Progenitor cell of endocrine pancreas (in vitro differentiated cells): ENCODE data around the gene PDE4A. TPM values are rescaled to one million over a fixed set of nuclear protein-coding genes. Genes with fewer than 3 reads are reported as not detected.

Source experiments
- DNase-seq: peaks from one replicate; pipeline ENCODE4 v3.0.0; 2021; ENCODE audit warnings: low spot score; ENCODE audit not compliant: unreplicated experiment
- H3K27ac Mint-ChIP-seq: 2 replicates; pipeline ENCODE4 v1.8.0; 2021; ENCODE audit warnings: mild to moderate bottlenecking, moderate library complexity, mixed read lengths
- H3K27me3 Mint-ChIP-seq: 2 replicates; pipeline ENCODE4 v1.8.0; 2021; ENCODE audit warnings: mixed read lengths
- H3K36me3 Mint-ChIP-seq: 2 replicates; pipeline ENCODE4 v1.8.0; 2022; ENCODE audit warnings: mixed read lengths; ENCODE audit not compliant: insufficient read depth
- H3K4me1 Mint-ChIP-seq: 2 replicates; pipeline ENCODE4 v1.8.0; 2021; ENCODE audit warnings: low read depth, mixed read lengths
- H3K4me3 Mint-ChIP-seq: 2 replicates; pipeline ENCODE4 v1.8.0; 2021; ENCODE audit warnings: low read depth, mild to moderate bottlenecking, moderate library complexity, mixed read lengths
- H3K9me3 Mint-ChIP-seq: 2 replicates; pipeline ENCODE4 v1.8.0; 2021; ENCODE audit warnings: low read depth, mixed read lengths
- CTCF ChIP-seq: fragments of 200-600 bp; sonication (generic); IDR thresholded peaks from one replicate; pipeline ENCODE4 v1.5.0; 2021; ENCODE audit warnings: antibody characterized with exemption, mild to moderate bottlenecking; ENCODE audit not compliant: unreplicated experiment
- total RNA-seq: library from RNA; stranded (reverse); gene quantifications from 2 replicates; pipeline ENCODE4 v1.2.1, GENCODE V29; 2021

Gene PDE4A
- total RNA-seq, 1 donor from 2014 or later: 0.72 TPM

DNA sequence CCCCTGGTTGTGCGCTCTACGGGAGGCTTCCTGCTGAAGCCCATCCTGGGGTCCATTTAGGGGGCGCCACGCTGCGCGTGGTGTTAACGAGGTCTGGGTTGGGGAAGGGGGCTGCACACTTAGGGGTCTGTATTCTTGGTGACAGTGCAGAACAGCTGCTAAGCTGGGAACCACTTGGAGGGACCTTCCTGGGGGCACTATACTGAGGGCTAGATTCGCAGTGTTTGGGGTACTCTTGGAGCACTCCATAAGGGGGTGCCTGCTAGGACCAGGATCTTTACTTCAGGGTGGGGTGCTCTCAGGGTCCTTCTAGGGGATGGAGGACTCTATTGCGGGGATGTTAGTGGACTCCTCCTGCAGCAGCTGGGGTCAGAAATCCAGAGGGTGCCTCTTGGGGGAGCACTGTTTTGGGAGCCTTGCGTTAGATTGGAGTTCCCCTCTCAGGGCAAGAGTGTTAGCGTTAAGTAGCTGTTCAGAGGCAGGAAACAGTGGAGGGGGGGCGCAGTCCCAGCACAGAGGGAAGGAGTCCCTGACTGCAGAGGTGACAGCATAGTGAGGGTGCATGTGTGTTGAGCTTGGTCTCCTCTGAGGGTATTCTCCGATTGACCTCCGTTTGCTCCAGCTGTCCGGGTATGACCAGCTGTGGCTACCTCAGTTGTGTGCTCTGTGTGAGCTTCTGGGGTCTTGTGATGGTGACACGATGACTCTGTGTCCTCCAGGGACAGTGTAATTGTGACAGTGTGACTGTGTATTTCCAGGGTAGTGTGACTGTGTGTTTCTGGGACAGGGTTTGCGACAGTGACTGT, 1.1 kb downstream of the PDE4A start:
- Mint-ChIP-seq H3K4me1 (peaks cover 8% of the 10 kb centered on the region), H3K27ac (no peak overlapping the region), H3K27me3 (peaks cover 84% of the 10 kb centered on the region), H3K36me3 (no peaks in the 10 kb centered on the region), H3K4me3 (no peak overlapping the region), H3K9me3 (no peaks in the 10 kb centered on the region)
- TF ChIP-seq CTCF: no peak
- no peak for DNase-seq

DNA sequence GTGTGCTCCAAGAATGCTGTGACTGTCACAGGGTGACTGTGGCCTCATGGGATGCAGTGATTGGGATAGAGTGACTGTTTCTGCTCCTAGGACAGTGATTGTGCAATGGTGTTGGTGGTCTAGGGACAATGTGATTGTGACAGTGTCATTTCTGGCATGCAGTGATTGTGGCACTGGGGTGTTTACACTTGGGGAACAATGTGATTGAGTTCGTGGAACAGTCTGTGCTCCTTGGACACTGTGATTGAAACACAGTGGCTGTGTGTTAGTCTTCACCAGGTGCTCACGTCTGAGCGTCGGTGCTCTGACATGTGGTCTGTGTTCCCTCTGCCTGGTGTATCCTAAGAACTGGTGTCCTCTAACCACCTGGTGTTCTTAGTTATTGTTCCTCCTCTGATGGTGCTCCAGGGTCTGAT, 1.7 kb downstream of the PDE4A start:
- Mint-ChIP-seq H3K27ac (no peak overlapping the region), H3K9me3 (no peaks in the 10 kb centered on the region), H3K4me3 (no peak overlapping the region), H3K4me1 (peaks cover 8% of the 10 kb centered on the region), H3K36me3 (no peaks in the 10 kb centered on the region), H3K27me3 (peaks cover 84% of the 10 kb centered on the region)
- no peak for TF ChIP-seq CTCF
- DNase-seq: no peak

DNA sequence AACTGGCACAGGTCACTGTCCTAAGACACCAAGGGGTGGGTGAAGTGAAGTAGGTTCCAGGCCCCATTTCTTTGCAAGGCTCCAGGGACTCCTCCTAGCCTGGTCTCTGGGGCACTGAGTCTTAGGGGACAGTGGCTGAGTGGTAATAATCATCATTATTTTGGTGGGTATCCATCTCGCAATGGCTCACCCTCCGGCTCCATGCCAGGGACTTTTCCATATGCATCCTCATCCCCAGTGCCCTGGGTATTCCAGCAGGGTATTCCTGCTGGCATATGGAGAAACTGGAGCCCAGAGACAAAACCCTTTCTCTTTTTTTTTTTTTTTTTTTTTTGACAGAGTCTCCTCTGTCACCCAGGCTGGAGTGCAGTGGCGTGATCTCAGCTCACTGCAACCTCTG, 2.5 kb downstream of the PDE4A start:
- H3K4me3 Mint-ChIP-seq: no peak overlapping the region
- H3K27me3 Mint-ChIP-seq: peaks cover 86% of the 10 kb centered on the region

DNA sequence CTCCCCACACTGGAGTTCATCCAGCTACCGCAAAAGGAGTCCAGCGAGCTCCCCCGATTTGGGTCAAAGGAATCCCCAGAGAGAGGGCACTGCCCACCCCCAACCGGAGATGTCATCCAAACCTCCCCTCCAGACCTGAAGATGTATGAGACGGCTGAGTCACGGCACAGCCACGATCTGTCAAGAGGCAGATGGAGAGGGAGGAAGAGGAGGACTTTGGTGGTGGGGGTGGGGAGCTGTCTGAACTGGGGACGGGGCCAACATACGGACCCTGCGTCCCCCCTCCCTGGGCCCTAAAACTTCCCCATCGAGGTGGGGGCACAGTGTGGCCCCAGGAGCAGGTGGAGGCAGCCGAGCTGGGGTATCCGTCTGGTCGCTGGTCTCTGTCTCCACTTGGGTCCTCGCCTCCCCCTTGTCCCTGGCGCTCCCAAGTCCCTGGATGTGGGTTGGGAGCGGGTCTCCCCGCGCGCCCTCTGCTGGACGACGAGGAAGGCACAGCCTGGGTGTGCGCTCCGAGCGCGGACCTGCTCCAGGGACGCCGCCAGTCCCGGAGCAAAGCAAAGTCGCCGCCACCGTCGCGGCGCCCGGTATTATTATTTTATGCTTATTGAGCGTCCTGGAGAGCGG, 3.8 kb downstream of the PDE4A start:
- H3K9me3 Mint-ChIP-seq: no peaks in the 10 kb centered on the region
- H3K36me3 Mint-ChIP-seq: no peaks in the 10 kb centered on the region
- H3K4me3 Mint-ChIP-seq: no peak overlapping the region
- peaks cover 89% of the 10 kb centered on the region for H3K27me3 Mint-ChIP-seq
- peaks cover 5% of the 10 kb centered on the region for H3K4me1 Mint-ChIP-seq
- peak; percentile 90 for DNase-seq
- peak; percentile 94 for TF ChIP-seq CTCF
- no peak overlapping the region for H3K27ac Mint-ChIP-seq

More for the DNA sequence above, 2.5 kb downstream of the PDE4A start:
- Mint-ChIP-seq H3K36me3 (no peaks in the 10 kb centered on the region), H3K4me1 (peaks cover 8% of the 10 kb centered on the region), H3K9me3 (no peaks in the 10 kb centered on the region), H3K27ac (no peak overlapping the region)
- TF ChIP-seq CTCF: no peak
- no peak for DNase-seq

- H3K4me1 Mint-ChIP-seq: no peaks in the 10 kb centered on the region
- no peak for DNase-seq
- no peak for TF ChIP-seq CTCF
- no peak overlapping the region for H3K27ac Mint-ChIP-seq
- no peak overlapping the region for H3K4me3 Mint-ChIP-seq
- peaks cover 90% of the 10 kb centered on the region for H3K27me3 Mint-ChIP-seq
- no peaks in the 10 kb centered on the region for H3K36me3 Mint-ChIP-seq
- H3K9me3 Mint-ChIP-seq: no peaks in the 10 kb centered on the region
Measured at GRCh38 chr19:10427169-10427568, 6.8 kb downstream of the PDE4A start.
